NCI-H1105 treated with DMSO at 0.1 percent for 48 hours (cell line): Measurements from ENCODE around the gene ZBTB20.
A peak's percentile ranks its signal among the peaks of the same experiment; 100 is the strongest.

ENCODE experiments used
- DNase-seq: peaks from one replicate; lab custom pipeline; 2025; lab: John Stamatoyannopoulos, UW

ZBTB20 gene

DNA sequence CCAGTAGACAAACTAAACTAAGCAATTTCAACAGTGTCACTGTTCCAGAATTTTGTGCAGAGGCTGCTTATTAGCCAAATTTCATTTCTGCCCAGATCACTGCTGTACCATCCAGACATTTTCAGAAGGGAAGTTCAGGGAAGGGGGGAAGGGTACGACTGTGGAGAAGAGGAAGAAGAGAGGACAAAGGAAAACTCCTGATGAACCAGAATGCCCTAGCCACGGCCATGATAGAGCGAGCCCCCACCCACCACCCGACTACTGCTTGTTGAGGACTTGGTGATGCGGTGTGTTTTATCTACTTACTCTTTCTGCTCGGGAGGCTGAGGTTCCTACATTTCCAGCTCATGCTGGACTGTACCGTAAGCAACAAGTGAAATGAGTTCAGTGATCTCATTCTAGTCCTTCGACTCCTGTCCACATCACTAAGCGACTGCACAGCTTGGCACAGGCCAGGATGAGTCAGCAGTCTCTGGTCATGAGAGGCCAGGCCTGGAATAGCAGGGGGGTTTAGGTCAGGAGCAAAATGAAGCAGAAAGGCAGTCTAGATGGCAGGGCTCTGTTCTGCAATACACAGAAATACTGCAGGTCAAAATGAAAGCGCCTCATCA, 522.4 kb downstream of the ZBTB20 start:
- no peak for DNase-seq

GRCh38 chr3:114624047-114624445, 523.0 kb downstream of the ZBTB20 start:
- no peak for DNase-seq

DNA sequence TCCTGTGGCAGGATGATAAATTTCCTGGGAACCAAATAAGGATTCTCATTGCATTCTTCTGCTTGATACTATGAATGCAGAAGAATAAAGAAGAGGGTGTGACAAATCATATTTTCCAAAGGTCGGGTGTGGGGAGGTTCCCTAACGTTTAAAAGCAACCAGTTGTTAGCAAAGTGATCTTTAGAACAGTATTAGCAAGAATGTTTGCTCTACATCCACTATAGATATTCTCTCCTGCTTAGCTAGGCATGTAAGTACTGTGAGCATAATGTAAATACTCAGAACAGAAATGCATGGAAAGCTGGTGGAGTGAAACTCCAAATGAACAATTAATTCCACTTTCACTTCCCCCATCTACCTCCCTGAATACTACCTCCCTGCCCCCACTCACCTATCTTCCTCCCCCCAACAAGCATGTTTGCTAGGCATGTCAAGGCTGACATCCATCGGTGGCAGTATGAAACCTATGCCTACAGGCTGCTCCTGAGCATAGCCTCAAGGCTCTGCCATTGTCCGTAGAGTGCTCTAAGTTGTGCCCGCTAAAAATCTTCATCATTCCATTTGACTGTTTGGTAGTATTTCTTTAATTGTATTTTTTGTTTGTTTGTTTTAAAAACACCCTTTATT, 523.6 kb downstream of the ZBTB20 start:
- no peak for DNase-seq

DNA sequence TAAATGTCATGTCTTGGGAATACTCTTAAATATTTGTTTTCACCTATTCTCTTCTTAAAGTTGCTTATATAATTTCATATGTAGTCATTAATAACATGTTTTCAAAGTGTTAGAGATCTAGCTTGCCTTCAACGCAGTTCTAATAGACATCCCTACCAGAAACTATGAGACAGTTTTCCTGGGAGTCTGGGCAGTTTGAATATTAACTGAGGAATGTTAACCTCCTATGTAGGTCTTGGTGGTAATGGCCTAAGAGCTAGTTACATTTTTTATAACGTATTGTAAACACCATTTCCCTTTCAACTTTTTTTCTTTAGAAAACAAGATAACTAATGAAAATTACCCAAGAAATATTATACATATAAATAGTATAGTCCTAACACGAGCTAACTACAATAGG, 525.1 kb downstream of the ZBTB20 start:
- no peak for DNase-seq

DNA sequence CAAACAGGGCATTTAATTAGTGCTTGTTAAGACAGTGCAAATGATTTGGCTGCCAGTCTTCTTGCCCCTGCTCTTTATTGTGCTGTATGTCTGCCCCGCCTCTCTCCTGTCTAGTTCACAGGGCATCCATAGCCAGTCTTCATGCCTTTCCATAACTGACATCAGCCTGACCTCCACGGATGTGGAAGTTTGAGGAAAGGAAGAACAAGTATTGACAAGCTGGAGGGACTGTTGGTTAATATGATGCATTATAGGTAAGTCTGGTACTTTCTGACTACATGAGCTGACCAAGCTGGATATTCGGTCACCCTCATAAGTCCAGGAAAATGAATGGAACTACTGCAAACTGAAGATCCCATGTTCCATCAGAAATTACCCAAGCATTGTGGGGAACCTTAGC, 527.3 kb downstream of the ZBTB20 start:
- no peak for DNase-seq

- DNase-seq: peak; percentile 32
Measured at GRCh38 chr3:114615523-114616085, 531.5 kb downstream of the ZBTB20 start.

DNA sequence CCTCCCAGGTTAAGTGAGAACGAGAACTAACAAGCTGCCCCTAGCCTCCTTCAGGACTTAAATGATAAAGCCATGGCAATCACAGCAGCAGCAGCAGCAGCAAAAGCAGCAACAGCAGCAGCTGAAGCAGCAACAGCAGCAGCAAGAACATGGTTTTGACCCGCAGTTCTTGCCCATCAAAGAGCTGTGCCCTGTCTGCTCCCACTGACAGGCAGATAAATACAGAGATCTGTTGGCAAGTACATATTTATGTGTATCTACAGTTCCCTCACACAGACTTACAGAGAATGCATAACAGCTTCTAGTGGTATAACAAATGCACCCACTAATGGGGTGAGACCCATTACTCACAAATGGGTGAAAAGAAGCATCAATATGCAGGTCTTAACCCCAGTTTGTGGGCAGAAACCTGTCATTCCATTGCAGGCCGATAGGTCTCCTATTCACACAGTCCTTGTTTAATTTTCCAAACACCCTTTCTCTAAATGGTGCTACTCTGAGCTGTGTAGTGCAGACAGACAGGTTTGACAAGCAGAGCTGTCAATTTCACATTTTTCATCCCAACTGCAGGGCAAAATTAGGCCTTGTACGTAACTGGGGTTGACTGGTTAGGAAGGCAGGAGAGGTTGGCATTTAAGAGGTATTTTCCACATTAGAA, 537.0 kb downstream of the ZBTB20 start:
- no peak for DNase-seq

- no peak for DNase-seq
Measured at GRCh38 chr3:114608293-114608692, 538.8 kb downstream of the ZBTB20 start.

DNA sequence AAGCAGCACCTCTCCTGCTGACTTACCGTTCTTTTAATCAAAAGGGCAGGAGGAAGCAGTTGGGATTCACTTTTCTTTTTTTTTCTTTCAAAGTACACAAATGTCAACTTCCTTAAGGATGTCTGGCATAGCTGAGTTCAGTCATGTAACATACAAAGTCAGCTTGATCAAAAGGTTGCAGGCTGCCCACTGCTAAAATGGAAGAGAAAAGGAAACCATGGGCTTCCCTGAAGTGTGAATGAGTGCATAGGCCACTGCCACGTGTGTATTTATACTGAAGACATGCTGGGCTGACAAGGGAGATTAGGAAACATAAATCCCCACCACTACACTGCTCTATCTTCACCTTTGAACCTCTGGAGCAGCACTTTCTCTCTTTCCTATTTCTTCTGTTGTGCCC, 540.8 kb downstream of the ZBTB20 start:
- no peak for DNase-seq

DNA sequence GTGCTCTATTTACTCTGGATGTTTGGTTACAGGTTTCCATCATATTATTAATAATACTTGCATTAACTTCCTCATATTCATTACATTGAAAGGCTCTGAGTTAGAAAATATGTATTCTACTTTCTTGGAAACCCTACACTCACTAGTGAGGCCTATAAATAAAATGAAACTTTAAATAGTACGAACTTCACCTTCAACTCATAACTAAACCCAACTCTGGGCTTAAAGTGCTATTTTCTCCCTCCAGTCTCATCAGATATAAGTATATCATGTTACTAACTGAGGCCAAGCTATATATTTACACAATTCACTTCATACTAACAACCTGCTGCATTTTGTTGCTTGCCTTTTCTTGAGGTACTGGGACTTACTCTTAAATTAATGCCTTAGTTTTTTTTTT, 546.5 kb downstream of the ZBTB20 start:
- DNase-seq: no peak

- DNase-seq: no peak
Measured at GRCh38 chr3:114597871-114598270, 549.2 kb downstream of the ZBTB20 start.

GRCh38 chr3:114597012-114597411, 550.1 kb downstream of the ZBTB20 start:
- no peak for DNase-seq

DNA sequence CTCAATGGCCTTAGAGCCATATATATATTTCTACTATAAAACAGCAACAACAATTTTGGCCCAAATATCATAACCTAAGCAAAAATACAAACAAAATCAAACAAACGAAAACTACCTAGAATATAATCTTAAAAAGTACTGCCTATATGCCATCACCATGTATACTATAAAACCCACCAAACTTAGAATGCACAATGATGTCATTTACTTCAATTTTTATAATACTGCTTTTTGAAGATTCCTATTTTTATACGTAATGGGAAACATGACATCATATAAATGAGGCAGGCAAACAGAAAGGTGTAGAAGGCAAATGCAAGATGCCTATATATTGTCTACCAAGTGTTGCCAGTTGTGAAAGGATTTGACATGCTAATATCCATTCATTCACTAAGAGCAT, 550.9 kb downstream of the ZBTB20 start:
- no peak for DNase-seq

- DNase-seq: no peak
Measured at GRCh38 chr3:114595522-114596028, 551.5 kb downstream of the ZBTB20 start.

GRCh38 chr3:114590309-114591047, 556.6 kb downstream of the ZBTB20 start:
- DNase-seq: no peak

- no peak for DNase-seq
Measured at GRCh38 chr3:114587986-114588385, 559.1 kb downstream of the ZBTB20 start.

GRCh38 chr3:114586119-114586518, 561.0 kb downstream of the ZBTB20 start:
- no peak for DNase-seq

DNA sequence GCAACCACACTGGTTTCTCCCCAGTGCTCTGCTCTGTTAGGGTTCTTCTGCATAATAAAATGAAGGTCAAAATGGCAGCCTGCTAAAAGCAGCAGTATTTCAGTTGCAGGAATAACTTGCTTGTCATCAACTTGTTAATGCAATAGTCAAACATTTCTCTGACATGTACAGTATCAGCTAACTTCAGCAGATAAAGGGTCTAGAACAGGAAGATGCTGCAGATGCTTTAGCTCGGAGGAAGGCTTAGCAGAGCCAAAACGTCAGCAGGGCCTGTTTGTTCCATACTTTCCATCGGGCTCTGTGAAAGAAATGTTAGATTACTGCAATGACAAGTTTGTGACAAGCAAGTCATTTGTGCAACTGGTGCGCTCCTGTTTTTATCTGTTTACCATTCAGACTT, 561.4 kb downstream of the ZBTB20 start:
- DNase-seq: no peak

- no peak for DNase-seq
Measured at GRCh38 chr3:114584734-114585371, 562.2 kb downstream of the ZBTB20 start.

DNA sequence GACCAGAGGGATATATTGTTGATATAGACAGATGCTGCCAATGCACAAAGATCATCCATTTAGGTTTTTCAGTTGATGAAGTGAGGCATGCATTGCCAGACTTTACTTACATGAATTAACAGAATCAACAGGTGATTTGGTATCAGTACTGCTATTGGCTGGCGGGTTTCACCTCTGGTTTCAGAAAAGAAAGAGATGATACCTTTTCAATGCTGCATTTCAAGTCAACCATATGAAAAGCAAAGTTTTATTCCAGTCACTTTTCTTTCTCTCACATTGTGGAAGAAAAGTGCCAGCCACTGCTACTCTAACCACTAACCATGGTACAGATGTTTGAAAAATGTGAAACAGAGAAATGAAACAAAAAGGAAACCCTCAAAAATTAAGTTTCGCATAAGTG, 564.2 kb downstream of the ZBTB20 start:
- DNase-seq: no peak

DNA sequence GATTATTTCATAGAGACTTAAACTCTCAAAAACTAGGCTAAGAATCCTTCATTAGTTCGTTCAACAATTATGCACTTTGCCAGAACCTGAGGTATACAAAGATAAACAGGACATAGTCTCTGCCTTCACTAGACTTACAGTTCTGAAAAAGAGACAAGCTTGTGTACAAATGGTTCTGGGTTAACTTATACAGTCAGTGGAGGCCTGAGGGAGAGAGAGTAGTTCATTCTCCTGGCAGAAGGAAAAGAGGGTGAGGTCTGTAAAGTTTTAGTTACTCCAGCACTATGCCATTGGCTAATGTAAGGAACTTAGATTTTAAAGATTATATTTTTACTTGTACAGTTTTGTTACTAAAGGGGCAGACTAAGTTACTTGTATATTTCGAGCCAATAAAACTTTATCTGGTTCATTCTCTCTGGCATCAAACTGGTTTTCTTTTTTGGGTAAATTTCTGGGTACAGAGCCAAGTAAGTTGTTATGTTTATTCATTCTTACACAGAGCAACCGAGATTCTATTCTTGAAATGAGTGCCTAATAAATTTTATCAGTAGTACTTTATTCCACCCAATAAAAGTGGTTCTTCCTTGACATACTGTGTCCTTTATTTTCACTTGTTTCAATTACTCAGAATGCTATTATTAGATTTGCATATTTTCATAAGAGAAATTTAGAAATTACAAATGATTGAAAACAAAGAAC, 574.6 kb downstream of the ZBTB20 start:
- DNase-seq: no peak
